HG03135 (cell line): ENCODE measurements around the gene TMEM38B.
"Not testable (repeated sequence)": the region's sequence is repeated elsewhere in the genome, so short reads cannot be mapped to it uniquely, and the experiment has no call there.

Experiments used
- ATAC-seq: cut with Tn5 transposase; IDR thresholded peaks from one replicate; pipeline ENCODE4 v1.9.1; 2021; ENCODE audit warnings: mild to moderate bottlenecking, moderate library complexity; ENCODE audit not compliant: unreplicated experiment

The TMEM38B gene

GRCh38 chr9:105714020-105714331 is 19.6 kb downstream of the TMEM38B start:
- ATAC-seq = no peak

GRCh38 chr9:105716146-105716545 is 21.8 kb downstream of the TMEM38B start:
- ATAC-seq = no peak

- ATAC-seq = no peak
These were observed 27.8 kb downstream of the TMEM38B start for GRCh38 chr9:105722099-105722498.

GRCh38 chr9:105725370-105725769 is 31.0 kb downstream of the TMEM38B start:
- no peak for ATAC-seq

- ATAC-seq = not testable (repeated sequence)
These were observed 33.9 kb downstream of the TMEM38B start for GRCh38 chr9:105728230-105728629.

GRCh38 chr9:105731420-105731819 is 37.1 kb downstream of the TMEM38B start:
- ATAC-seq = not testable (repeated sequence)

- ATAC-seq = no peak
These were observed 41.0 kb downstream of the TMEM38B start for GRCh38 chr9:105735366-105735765.

- ATAC-seq = no peak
These were observed 42.9 kb downstream of the TMEM38B start for GRCh38 chr9:105737205-105737604.

- ATAC-seq = no peak
These were observed 47.7 kb downstream of the TMEM38B start for GRCh38 chr9:105742088-105742487.

- ATAC-seq = not testable (repeated sequence)
These were observed 53.0 kb downstream of the TMEM38B start for GRCh38 chr9:105747325-105747724.

- no peak for ATAC-seq
These were observed 57.4 kb downstream of the TMEM38B start for GRCh38 chr9:105751761-105752160.

- ATAC-seq = no peak
These were observed 63.3 kb downstream of the TMEM38B start for GRCh38 chr9:105757496-105758251.

- ATAC-seq = no peak
These were observed 65.7 kb downstream of the TMEM38B start for GRCh38 chr9:105760053-105760452.

GRCh38 chr9:105782561-105783494 is 88.5 kb downstream of the TMEM38B start:
- ATAC-seq = not testable (repeated sequence)

GRCh38 chr9:105783495-105783872 is 89.1 kb downstream of the TMEM38B start:
- ATAC-seq = not testable (repeated sequence)

GRCh38 chr9:105786796-105787195 is 92.5 kb downstream of the TMEM38B start:
- not testable (repeated sequence) for ATAC-seq

GRCh38 chr9:105816202-105816744 is 121.9 kb downstream of the TMEM38B start:
- no peak for ATAC-seq

- ATAC-seq = no peak
These were observed 122.6 kb downstream of the TMEM38B start for GRCh38 chr9:105816981-105817380.

GRCh38 chr9:105818903-105819302 is 124.6 kb downstream of the TMEM38B start:
- ATAC-seq = no peak

- ATAC-seq = no peak
These were observed 128.5 kb downstream of the TMEM38B start for GRCh38 chr9:105822814-105823213.
